Spleen (tissue), 11 donors: ENCODE results near the gene DENND2D. TPM values are rescaled to one million over a fixed set of nuclear protein-coding genes. Genes with fewer than 3 reads are reported as not detected.
A peak's percentile ranks its signal among the peaks of the same experiment; 100 is the strongest.

Experiments used
- DNase-seq: peaks from one replicate; pipeline ENCODE4 v3.0.0-alpha.2; 2020
- H3K27ac ChIP-seq, 8 donors: fragments of 200-600 bp; sonication (generic) in 7 of 8; 1 replicate in 4 of 8; 2 replicates in 4 of 8; pipeline versions ENCODE4 v1.5.0 to v1.8.0; 2016 to 2021; ENCODE audit warnings: inconsistent platforms in 4 of 8, mild to moderate bottlenecking in 4 of 8, moderate library complexity in 1 of 8
- H3K27me3 ChIP-seq, 7 donors: fragments of 200-600 bp; sonication (generic) in 6 of 7; replicated peaks in 1 of 7; 1 replicate in 4 of 7; 2 replicates in 3 of 7; pipeline versions ENCODE4 v1.5.0 to v1.8.0; 2016 to 2021; ENCODE audit warnings: inconsistent platforms in 3 of 7, mild to moderate bottlenecking in 1 of 7
- H3K36me3 ChIP-seq, 6 donors: fragments of 200-600 bp; sonication (generic) in 5 of 6; 1 replicate in 4 of 6; 2 replicates in 2 of 6; pipeline versions ENCODE4 v1.5.0 to v1.8.0; 2016 to 2021; ENCODE audit warnings: inconsistent platforms in 2 of 6
- H3K4me1 ChIP-seq, 6 donors: fragments of 200-600 bp; sonication (generic) in 5 of 6; 1 replicate in 3 of 6; 2 replicates in 3 of 6; pipeline versions ENCODE4 v1.5.0 to v1.8.0; 2016 to 2021; ENCODE audit warnings: inconsistent platforms in 3 of 6
- H3K4me3 ChIP-seq, 8 donors: fragments of 200-600 bp; sonication (generic) in 7 of 8; 1 replicate in 4 of 8; 2 replicates in 4 of 8; pipeline versions ENCODE4 v1.5.0 to v1.8.0; 2016 to 2021; ENCODE audit warnings: inconsistent platforms in 4 of 8, mild to moderate bottlenecking in 4 of 8, moderate library complexity in 2 of 8
- H3K9me3 ChIP-seq, 8 donors: fragments of 200-600 bp; sonication (generic) in 7 of 8; 1 replicate in 4 of 8; 2 replicates in 4 of 8; pipeline versions ENCODE4 v1.5.0 to v1.8.0; 2016 to 2021; ENCODE audit warnings: inconsistent platforms in 4 of 8
- CTCF ChIP-seq, 11 experiments: fragments of 200-600 bp in 7 of 11; fragments of 450-650 bp in 4 of 11; sonication (generic) in 4 of 11; IDR thresholded peaks in 8 of 11; conservative IDR thresholded peaks in 3 of 11; 1 replicate in 7 of 11; 2 replicates in 4 of 11; pipeline versions ENCODE4 v1.4.0 to v1.8.0; 2016 to 2021; ENCODE audit warnings: antibody characterized with exemption in 11 of 11, inconsistent platforms in 4 of 11, mild to moderate bottlenecking in 1 of 11
- POLR2A ChIP-seq, 3 donors: fragments of 450-650 bp; IDR thresholded peaks; one replicate each; pipeline ENCODE4 v1.5.1; 2017; ENCODE audit warnings: antibody characterized with exemption in 3 of 3, mild to moderate bottlenecking in 1 of 3
- POLR2AphosphoS5 ChIP-seq, 3 donors: sonication (generic); formaldehyde crosslinking; IDR thresholded peaks; one replicate each; pipeline ENCODE4 v1.5.1; 2017; ENCODE audit warnings: antibody characterized with exemption in 3 of 3
- WGBS, 5 donors: extraction: QIAGEN DNeasy Blood & Tissue Kit in 3 of 5; methylation state at CpG; one replicate each; pipeline versions ENCODE4 v1.1.5 to v1.1.7; 2013 to 2018; 5-methylcytosine and 5-hydroxymethylcytosine counted together
- intact Hi-C: fragments of 100-400 bp; cut with DNase I; formaldehyde crosslinking; loops from one replicate; pipeline ENCODE4 v1.15.0; 2023; ENCODE audit warnings: low total_unique reads
- polyA plus RNA-seq, 3 donors: library from polyadenylated mRNA; stranded (reverse); fragments of 200-250 nt; gene quantifications; one replicate each; pipeline ENCODE4 v1.2.1, GENCODE V29; 2013
- total RNA-seq, 7 donors: library from RNA; depleted of rRNA in 3 of 7; stranded (reverse); fragments of >200 nt in 3 of 7; fragmentation: NEBNext Ultra II Directional in 4 of 7; extraction: Animal tissue kit (Norgen Biotek cat#: 25700) in 4 of 7; gene quantifications; one replicate each; pipeline versions ENCODE4 v1.1.0 to v1.2.1, GENCODE V29; 2016 to 2021
- donor health status: healthy with polysubstance abuse.
- donor health status: DM: no; HTN: no; CAD: no; lungs with moderate emphysema.
- donor health status: DM: no; HTN: no; CAD: no.
- donor health status: Bipolar disorder and iron deficiency.
- donor health status: healthy.
- donor health status: DM: no; HTN: no; CAD: no.
- donor health status: DM: yes; HTN: yes; CAD: no.

DENND2D gene
- total and polyA plus RNA-seq, 10 donors, result 90.3 to 182 (median 149) TPM

- no peak for DNase-seq
- peak overlapping the region; percentile 73 to 100 (median 90) for H3K27ac ChIP-seq
- H3K36me3 ChIP-seq, result peaks cover 5 to 100% (median 75%) of the 10 kb centered on the region in 6 donors
- H3K27me3 ChIP-seq, result no peaks in the 10 kb centered on the region
- H3K4me1 ChIP-seq, result peaks cover 57 to 100% (median 90%) of the 10 kb centered on the region in 6 donors
- H3K4me3 ChIP-seq, result peak overlapping the region in 1 of 8 donors; percentile 31
- intact Hi-C loops, result loop anchor here (10.0 kb wide), 1 partner anchor 48 kb away; the partner anchor contains the start of genes CEPT1 and DRAM2
- 29 to 34% (median 32%) methylated on average over 10 of the region's 10 CpGs for WGBS, 5 donors
- H3K9me3 ChIP-seq, result no peaks in the 10 kb centered on the region
- no peak for TF ChIP-seq CTCF (IDR thresholded peaks at IDR 0.05 in 8 of 11, conservative IDR thresholded peaks at IDR 0.05 in 3 of 11)
- TF ChIP-seq POLR2AphosphoS5 (IDR thresholded peaks at IDR 0.05), result peak in 1 of 3 donors; percentile 65
These were observed 7.6 kb downstream of the DENND2D start for GRCh38 chr1:111192658-111193519.

GRCh38 chr1:111192074-111192473 lies 8.4 kb downstream of the DENND2D start:
- 91 to 99% (median 93%) methylated on average over 5 of the region's 5 CpGs for WGBS, 5 donors
- Histone ChIP-seq H3K27me3 (no peaks in the 10 kb centered on the region), H3K4me3 (no peak overlapping the region), H3K36me3 (peaks cover 10 to 100% (median 75%) of the 10 kb centered on the region in 6 donors), H3K27ac (peak overlapping the region; percentile 73 to 100 (median 90)), H3K9me3 (no peaks in the 10 kb centered on the region), H3K4me1 (peaks cover 51 to 100% (median 82%) of the 10 kb centered on the region in 6 donors)
- intact Hi-C loops, result loop anchor here (10.0 kb wide), 1 partner anchor 47 kb away; the partner anchor contains the start of genes CEPT1 and DRAM2
- no peak for TF ChIP-seq CTCF (IDR thresholded peaks at IDR 0.05 in 8 of 11, conservative IDR thresholded peaks at IDR 0.05 in 3 of 11)
- no peak for TF ChIP-seq POLR2A (IDR thresholded peaks at IDR 0.05)
- peak; percentile 53 to 72 (median 63) for TF ChIP-seq POLR2AphosphoS5 (IDR thresholded peaks at IDR 0.05)
- DNase-seq, result no peak

GRCh38 chr1:111191496-111191895 lies 8.9 kb downstream of the DENND2D start:
- H3K36me3 ChIP-seq, result peaks cover 10 to 100% (median 75%) of the 10 kb centered on the region in 6 donors
- no peak for DNase-seq
- no peak overlapping the region for H3K4me3 ChIP-seq
- H3K4me1 ChIP-seq, result peaks cover 46 to 100% (median 79%) of the 10 kb centered on the region in 6 donors
- intact Hi-C loops, result loop anchor here (10.0 kb wide), 1 partner anchor 47 kb away; the partner anchor contains the start of genes CEPT1 and DRAM2
- WGBS, 5 donors, result 59 to 93% (median 80%) methylated on average over 3 of the region's 3 CpGs
- H3K27me3 ChIP-seq, result no peaks in the 10 kb centered on the region
- TF ChIP-seq POLR2AphosphoS5 (IDR thresholded peaks at IDR 0.05) (no peak), CTCF (IDR thresholded peaks at IDR 0.05 in 8 of 11, conservative IDR thresholded peaks at IDR 0.05 in 3 of 11) (no peak), POLR2A (IDR thresholded peaks at IDR 0.05) (no peak)
- H3K9me3 ChIP-seq, result no peaks in the 10 kb centered on the region
- peak overlapping the region in 7 of 8 donors; percentile 73 to 100 (median 97) for H3K27ac ChIP-seq
